NCI-H226 (cell line): Measurements from ENCODE around the gene KCNH8.

Experiments
- DNase-seq: peaks from one replicate; pipeline ENCODE4 v3.0.0-alpha.2; 2015

Gene KCNH8

DNA sequence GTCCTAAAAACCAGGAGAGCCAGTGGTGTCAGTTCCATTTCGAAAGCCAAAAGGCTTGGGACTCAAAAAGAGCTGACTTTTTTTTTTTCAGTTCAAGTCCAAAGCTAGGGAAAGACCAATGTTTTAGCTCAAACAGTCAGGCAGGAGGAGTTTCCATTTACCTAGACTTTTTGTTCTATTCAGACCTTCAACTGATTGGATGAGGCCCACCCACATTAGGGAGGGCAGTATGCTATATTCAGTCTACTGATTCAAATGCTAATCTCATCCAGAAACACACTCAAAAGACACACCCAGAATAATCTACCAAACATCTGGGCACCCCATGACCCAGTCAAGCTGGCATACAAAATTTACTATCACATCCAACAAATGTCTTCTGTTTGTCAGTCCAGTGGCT is 374.0 kb downstream of the KCNH8 start:
- no peak for DNase-seq

- DNase-seq: no peak
Observed at GRCh38 chr3:19526071-19526470, 377.8 kb downstream of the KCNH8 start.

- no peak for DNase-seq
Observed at GRCh38 chr3:19527746-19528145, 379.4 kb downstream of the KCNH8 start.

DNA sequence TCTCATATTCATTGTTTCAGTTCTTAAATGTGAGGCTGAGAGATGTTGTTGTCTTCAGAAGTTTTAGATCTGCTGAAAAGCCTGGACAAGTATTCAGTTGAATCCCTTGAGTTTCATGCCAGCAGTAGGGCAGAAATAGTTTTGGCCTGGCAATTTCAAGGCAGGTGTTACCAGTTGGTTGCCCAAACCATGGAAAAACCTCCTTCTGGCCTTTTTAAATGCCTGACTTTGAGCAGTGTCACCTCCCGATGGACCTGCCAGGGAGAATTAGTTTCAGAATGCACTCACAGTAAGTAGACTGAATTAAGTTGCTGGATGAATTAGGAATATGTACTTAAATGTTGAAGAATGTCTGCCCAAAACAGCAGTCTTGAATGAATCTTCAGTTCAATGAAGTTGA is 383.1 kb downstream of the KCNH8 start:
- no peak for DNase-seq

GRCh38 chr3:19539518-19540392 is 391.4 kb downstream of the KCNH8 start:
- no peak for DNase-seq

- DNase-seq: no peak
Observed at GRCh38 chr3:19540464-19540863, 392.2 kb downstream of the KCNH8 start.

DNA sequence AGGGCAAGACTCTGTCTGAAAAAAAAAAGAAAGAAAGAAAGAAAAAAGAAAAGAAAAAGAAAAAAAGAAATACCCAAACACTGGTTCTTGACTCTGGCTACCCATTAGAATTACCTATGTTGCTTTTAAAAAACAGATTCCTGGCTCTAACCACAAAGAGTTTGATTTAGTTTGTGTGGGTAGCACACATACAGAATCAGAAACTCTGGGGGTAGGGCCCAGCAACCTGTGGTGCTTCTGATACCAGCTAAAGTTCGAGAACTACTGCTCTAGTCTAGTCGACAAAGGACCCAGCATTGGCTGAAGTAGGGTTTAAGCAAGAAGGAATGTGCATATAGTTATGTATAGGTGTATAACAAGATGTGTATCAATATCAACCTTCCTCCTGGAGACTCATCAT is 393.0 kb downstream of the KCNH8 start:
- DNase-seq: no peak

DNA sequence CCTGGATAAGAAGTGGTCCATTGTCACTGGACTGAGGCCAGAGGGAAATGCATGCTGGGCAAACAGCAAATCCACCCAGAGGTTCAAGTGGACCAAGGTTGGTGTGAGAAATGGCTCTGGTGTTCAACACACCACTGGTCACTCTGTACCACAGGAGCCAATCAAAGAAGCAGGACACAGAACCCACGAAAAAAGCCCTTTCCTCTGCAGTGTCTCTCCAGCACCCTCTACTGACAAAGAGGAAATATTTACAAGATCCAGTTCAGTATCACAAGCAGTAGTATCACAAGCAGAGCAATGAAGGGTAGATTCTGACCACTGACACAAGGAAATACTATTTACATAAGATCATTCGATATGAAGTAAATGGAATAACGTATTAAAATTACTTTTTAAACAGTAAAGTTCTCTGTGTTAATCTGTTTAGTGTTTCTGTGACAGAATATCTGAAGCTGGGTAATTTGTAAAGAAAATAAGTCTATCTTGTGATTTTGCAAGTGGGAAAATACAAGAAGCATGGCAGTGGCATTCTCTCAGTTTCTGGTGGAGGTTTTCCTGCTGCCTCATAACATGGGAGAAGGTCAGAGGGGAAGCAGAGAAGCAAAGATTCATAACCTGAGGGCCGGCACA is 395.0 kb downstream of the KCNH8 start:
- no peak for DNase-seq

- DNase-seq: no peak
Observed at GRCh38 chr3:19547665-19548464, 399.6 kb downstream of the KCNH8 start.

GRCh38 chr3:19559724-19560442 is 411.6 kb downstream of the KCNH8 start:
- no peak for DNase-seq

GRCh38 chr3:19573644-19574043 is 425.3 kb downstream of the KCNH8 start:
- DNase-seq: no peak

DNA sequence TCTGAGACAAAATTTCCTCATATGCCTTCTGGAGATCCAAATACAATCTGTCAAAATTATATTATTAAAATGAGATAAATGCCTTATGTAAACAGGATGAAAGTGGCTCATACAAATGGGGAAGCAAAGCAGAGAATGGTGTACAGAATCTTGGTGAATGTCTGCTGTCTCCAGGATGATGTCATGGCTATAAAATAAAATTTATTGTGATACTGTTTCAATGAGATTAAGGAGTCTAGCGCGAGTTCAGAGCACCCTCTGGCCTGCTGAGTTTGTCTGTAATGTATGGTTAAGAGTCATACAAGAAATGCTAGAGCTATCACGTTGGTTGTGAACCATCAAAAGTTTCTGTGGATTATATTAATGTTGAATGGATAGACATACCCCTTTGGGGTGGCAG is 426.0 kb downstream of the KCNH8 start:
- DNase-seq: no peak

DNA sequence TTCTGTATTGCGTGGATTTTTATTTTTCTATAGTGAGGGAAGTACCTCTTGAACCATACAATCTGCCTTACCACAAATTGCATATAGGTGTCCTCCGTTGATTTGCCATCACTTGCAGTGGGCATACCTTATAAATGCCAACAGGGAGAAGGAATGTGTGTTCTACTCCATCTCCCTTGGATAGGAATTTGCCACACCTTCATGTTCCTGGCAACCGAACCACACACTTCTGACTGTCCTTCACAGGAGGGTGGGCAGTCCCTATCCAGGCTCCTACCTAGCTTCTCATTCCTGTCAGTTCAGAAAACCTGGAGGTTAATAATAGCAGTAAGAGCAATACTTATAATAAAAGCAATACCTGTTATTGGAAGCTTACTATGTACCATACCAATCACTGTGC is 428.0 kb downstream of the KCNH8 start:
- no peak for DNase-seq
